Kidney (tissue), 11 donors: ENCODE measurements around the gene OR2A1. TPM values are rescaled to one million over a fixed set of nuclear protein-coding genes. Genes with fewer than 3 reads are reported as not detected.
A peak's percentile ranks its signal among the peaks of the same experiment; 100 is the strongest.
"Not testable (repeated sequence)": the region's sequence is repeated elsewhere in the genome, so short reads cannot be mapped to it uniquely, and the experiment has no call there.

ENCODE experiments used
- DNase-seq, 5 donors: peaks; one replicate each; pipeline ENCODE4 v3.0.0-alpha.2; 2013 to 2020
- FAIRE-seq: peaks from 2 replicates; lab custom pipeline; 2012; peaks lifted over from hg19 to GRCh38; lab: Jason Lieb, UNC
- H3K27ac ChIP-seq, 2 donors: one replicate each; pipeline ENCODE4 v1.7.0; 2013; ENCODE audit warnings: low read depth in 2 of 2, low read length in 2 of 2, inconsistent platforms in 1 of 2
- H3K27me3 ChIP-seq: one replicate; pipeline ENCODE4 v1.7.1; 2013; ENCODE audit warnings: low read length, inconsistent platforms; ENCODE audit not compliant: control insufficient read depth, insufficient read depth
- H3K36me3 ChIP-seq, 3 donors: one replicate each; pipeline versions ENCODE4 v1.7.0 to v1.7.1; 2013; ENCODE audit warnings: low read length in 3 of 3, control low read depth in 1 of 3, inconsistent platforms in 1 of 3; ENCODE audit not compliant: insufficient read depth in 3 of 3, control insufficient read depth in 2 of 3
- H3K4me1 ChIP-seq, 3 donors: one replicate each; pipeline versions ENCODE4 v1.7.0 to v1.7.1; 2013; ENCODE audit warnings: low read length in 3 of 3, inconsistent platforms in 1 of 3, low read depth in 1 of 3; ENCODE audit not compliant: control insufficient read depth in 2 of 3, insufficient read depth in 2 of 3
- H3K4me3 ChIP-seq, 3 donors: one replicate each; pipeline versions ENCODE4 v1.7.0 to v1.8.1; 2013; ENCODE audit warnings: low read length in 3 of 3, control low read depth in 1 of 3, inconsistent platforms in 1 of 3
- H3K9ac ChIP-seq, 3 donors: one replicate each; pipeline versions ENCODE4 v1.7.0 to v1.7.1; 2013; ENCODE audit warnings: low read length in 3 of 3, control low read depth in 1 of 3, inconsistent platforms in 1 of 3
- H3K9me3 ChIP-seq, 3 donors: one replicate each; pipeline versions ENCODE4 v1.7.0 to v1.7.1; 2013; ENCODE audit warnings: low read length in 3 of 3, control low read depth in 1 of 3, inconsistent platforms in 1 of 3; ENCODE audit not compliant: control insufficient read depth in 2 of 3, insufficient read depth in 1 of 3
- intact Hi-C: fragments of 100-400 bp; cut with DNase I; formaldehyde crosslinking; loops from one replicate; pipeline ENCODE4 v1.11.1; 2022
- polyA plus RNA-seq: library from polyadenylated mRNA; stranded (reverse); fragments of 350-450 nt; fragmentation: Illumina TruSeq; extraction: RNeasy Lipid Tissue Mini Kit (QIAGEN cat#74804); gene quantifications from one replicate; pipeline ENCODE4 v1.2.3, GENCODE V29; 2014; ENCODE audit warnings: low read depth, low replicate concordance; ENCODE audit not compliant: insufficient read depth
- total RNA-seq: library from RNA; stranded (reverse); fragmentation: NEBNext Ultra II Directional; extraction: Animal tissue kit (Norgen Biotek cat#: 25700); gene quantifications from one replicate; pipeline ENCODE4 v1.2.1, GENCODE V29; 2021
- donor health status: control.
- donor health status: control.
- donor health status: DM: yes; HTN: yes; CAD: no.
- donor health status: Normal renal cell carcinoma (clear cell type).

Gene OR2A1
- total and polyA plus RNA-seq, 2 donors from 2014 or later, result not detected

DNA sequence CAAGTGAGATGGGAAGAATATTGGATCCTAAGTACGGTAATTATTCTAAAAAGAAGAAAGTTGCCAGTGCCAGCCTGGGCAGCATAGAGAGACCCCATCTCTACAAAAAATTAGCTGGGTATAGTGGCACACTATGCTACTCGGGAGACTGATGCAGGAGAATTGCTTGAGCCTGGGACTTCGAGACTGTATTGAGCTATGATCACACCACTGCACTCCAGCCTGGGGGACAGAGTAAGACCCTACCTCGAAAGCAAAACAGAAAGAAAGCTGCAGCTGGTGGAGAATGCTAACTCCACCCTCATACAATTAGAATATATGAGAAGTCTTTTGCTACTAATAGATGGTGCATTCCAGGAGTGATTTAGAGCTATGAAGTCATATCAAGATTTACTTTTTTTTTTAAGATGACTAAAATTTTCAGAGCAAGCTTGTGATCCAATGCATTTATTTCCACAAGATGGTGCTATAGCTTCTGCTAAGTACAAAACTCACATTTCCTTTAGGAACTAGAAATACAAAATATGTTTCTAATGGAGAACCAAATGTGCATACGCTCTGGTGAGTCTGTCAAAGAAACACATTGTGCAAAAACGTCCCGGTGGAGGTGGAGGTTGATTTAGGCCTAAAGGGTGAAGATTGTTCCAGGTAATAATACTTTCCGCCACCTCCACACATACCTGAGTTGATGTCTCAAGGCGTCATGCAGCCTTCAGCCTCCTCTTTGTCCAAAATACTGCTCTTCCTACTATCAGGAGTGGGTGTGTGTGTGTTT is 19.2 kb downstream of the OR2A1 start:
- H3K4me1 ChIP-seq, DNase-seq, H3K9ac ChIP-seq, H3K4me3 ChIP-seq, H3K27me3 ChIP-seq, H3K36me3 ChIP-seq, H3K9me3 ChIP-seq, H3K27ac ChIP-seq, intact Hi-C loops: not testable (repeated sequence)
- peak; percentile 98 for FAIRE-seq

DNA sequence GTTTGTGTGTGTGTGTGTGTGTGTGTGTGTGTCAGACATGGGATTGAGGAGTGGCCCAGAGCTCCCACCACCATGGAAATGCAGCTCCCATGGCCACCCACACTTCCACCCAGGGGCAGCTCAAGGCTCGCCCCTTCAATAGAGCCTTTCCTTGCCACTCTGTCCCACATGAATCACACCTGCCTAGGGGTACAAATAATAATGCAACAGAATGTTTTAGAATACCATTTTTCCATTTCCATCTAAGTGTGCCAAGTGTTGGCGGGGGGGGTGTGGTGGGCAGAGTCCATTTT is 19.7 kb downstream of the OR2A1 start:
- FAIRE-seq, intact Hi-C loops: not testable (repeated sequence)
- DNase-seq, result peak in 2 of 5 donors; percentile 0 to 16

DNA sequence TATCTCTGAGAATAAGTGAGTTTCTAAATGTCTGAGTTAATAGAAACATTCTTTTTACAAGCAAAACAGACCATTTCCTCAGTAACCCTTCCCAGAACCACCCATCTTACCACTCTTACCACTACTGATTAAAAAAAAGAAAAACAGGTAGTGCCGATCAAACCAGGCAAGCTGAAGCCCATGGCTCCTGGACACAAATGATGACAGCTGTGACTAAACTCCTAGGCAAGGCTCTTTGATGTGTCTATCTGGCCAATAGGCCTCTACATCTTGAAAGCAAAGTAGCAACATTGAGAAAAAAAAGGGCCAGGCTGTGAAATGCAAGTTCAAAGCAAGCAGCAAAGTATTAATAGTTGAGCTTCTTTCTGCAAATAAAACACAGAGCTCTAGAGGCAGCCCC is 36.4 kb downstream of the OR2A1 start:
- H3K4me1 ChIP-seq, DNase-seq, H3K9me3 ChIP-seq, intact Hi-C loops, H3K9ac ChIP-seq, H3K27me3 ChIP-seq, FAIRE-seq, H3K4me3 ChIP-seq, H3K27ac ChIP-seq, H3K36me3 ChIP-seq: not testable (repeated sequence)

More for the DNA sequence above, 19.7 kb downstream of the OR2A1 start:
- not testable (repeated sequence) for H3K4me3 ChIP-seq, H3K9me3 ChIP-seq, H3K9ac ChIP-seq, H3K36me3 ChIP-seq, H3K27ac ChIP-seq, H3K27me3 ChIP-seq, H3K4me1 ChIP-seq

DNA sequence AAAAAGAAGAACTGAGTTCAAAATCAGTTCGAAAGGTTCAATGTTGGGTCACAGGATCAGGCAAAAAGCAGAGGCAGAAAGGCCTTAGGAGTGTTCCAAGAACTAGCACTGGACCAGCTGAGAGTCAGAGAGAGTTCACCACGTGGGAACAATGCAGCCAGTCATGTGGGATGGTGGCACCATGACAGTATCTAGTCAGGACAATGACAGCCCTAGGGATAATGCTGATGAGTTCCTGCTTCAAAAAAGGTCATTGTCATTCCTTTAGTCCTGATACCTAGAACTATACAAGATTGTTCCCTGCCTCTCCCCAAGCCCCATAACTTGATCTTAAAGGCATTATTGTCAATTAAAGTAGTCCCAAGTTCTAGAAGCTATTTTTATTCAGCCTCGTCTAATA is 39.4 kb downstream of the OR2A1 start:
- H3K36me3 ChIP-seq, intact Hi-C loops, H3K4me3 ChIP-seq, H3K4me1 ChIP-seq, FAIRE-seq, H3K9ac ChIP-seq, H3K27ac ChIP-seq, H3K9me3 ChIP-seq, H3K27me3 ChIP-seq: not testable (repeated sequence)
- peak in 1 of 5 donors; percentile 1 for DNase-seq

DNA sequence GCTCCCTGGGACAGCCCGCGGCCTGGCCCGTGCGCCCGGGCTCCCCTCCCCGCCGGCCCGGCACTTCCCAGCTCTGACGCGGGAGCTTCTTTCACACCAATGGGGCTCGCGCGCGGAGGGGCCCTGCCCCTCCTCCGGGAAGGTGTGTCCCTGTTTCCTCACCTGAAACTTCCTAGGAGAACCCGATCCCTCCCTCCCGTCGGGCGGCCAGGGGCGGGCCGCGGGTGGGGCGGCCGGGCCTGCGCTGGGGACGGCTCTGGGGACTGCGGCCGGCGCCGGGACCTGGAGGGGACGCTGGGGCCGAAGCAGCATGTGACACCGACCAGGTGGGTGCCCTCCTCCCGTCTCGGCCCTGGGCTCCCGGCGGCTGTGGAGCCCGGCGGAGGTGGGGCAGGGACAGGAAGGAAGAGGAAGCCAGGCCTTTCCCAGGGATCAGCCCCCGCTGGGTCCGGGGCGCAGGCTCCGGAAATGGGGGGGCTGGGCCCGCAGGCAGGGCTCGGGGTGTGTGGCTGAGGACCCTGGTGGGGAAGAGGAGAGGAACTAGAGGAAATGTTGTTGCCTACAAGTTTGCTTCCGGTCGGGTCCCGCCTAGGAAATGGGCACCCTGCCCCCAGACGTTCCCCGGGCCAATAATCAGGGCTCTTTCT is 43.1 kb downstream of the OR2A1 start, which contains the start of gene ARHGEF5:
TSS of gene ARHGEF5 (plus strand) at position 227 of the 647 bp plus-strand sequence. CDS start 7,268 bp downstream, outside the sequence.
- not testable (repeated sequence) for H3K4me3 ChIP-seq

DNA sequence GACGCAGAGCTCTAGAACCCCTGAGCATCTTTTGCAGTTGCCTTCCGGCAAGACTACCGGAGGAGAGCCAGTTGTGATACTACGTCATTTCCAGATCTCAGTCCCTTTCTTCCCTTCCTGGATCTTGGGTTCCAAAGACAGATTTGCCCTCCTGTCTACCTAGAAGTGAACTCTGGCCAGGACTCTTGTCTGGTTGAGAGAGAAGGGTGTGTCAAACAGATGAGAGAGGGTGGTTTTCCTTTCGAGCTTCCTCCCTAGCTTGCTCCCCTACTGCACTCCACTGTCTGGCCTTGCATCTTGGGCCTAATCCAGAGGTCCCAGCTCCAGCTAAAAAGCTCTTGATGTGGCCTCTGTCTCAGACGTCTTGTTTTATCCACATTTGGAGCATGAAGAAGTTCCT is 44.0 kb downstream of the OR2A1 start:
- H3K9me3 ChIP-seq, H3K4me3 ChIP-seq, FAIRE-seq, H3K27me3 ChIP-seq, DNase-seq, H3K36me3 ChIP-seq, H3K4me1 ChIP-seq, H3K9ac ChIP-seq, H3K27ac ChIP-seq, intact Hi-C loops: not testable (repeated sequence)

More for the DNA sequence above, 43.1 kb downstream of the OR2A1 start, which contains the start of gene ARHGEF5:
- intact Hi-C loops, H3K27me3 ChIP-seq, DNase-seq, FAIRE-seq, H3K9me3 ChIP-seq, H3K4me1 ChIP-seq, H3K9ac ChIP-seq, H3K27ac ChIP-seq, H3K36me3 ChIP-seq: not testable (repeated sequence)

DNA sequence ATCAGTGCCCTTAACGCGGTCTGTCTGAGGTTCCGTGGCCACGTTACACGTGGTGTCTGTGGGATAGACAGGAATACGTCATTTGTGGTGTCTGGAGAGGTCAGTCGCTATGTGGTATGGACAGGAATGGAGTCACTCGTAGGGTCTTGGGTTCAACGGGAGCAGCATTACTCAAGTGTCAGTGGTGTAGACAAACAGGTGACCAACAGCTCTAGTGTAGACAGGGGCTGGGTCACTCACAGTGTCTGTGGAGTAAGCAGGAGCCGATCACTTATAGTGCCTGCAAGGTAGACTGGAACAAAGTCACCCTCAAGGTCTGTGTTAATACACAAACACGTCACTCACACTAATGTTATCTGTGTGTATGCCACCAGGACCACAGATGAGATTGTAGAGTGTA is 44.6 kb downstream of the OR2A1 start:
- H3K4me1 ChIP-seq, H3K27me3 ChIP-seq, DNase-seq, H3K9me3 ChIP-seq, intact Hi-C loops, FAIRE-seq, H3K4me3 ChIP-seq, H3K27ac ChIP-seq, H3K36me3 ChIP-seq, H3K9ac ChIP-seq: not testable (repeated sequence)

DNA sequence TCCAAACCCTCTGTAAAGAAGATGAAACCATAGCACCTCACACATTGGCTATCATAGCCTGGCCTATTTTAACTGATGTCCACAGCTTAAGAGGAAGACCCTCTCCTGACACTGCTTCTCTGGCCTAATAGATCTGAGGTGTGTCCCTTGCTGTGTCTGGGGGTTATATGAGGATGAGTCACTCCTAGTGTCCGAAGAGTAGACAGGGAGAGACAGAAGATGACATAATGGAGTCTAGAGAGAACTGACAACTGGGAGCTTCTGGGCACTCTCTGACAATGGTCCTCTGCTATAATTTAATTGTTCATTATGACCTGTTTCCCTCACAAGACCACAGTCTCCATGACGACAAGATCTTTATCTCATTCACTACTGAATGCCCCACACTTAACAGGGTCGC is 49.8 kb downstream of the OR2A1 start:
- DNase-seq, H3K4me1 ChIP-seq, intact Hi-C loops, H3K9me3 ChIP-seq, H3K4me3 ChIP-seq, H3K36me3 ChIP-seq, H3K27ac ChIP-seq, H3K9ac ChIP-seq, FAIRE-seq, H3K27me3 ChIP-seq: not testable (repeated sequence)
